K562 (cell line): ENCODE measurements around the gene LAMA1. TPM values are rescaled to one million over a fixed set of nuclear protein-coding genes. Genes with fewer than 3 reads are reported as not detected.

ENCODE experiments used
- ATAC-seq: fragments of 200-7000 bp; cut with Tn5 transposase; 3 replicates; pipeline ENCODE4 v1.9.1; 2020; ENCODE audit warnings: moderate library complexity
- BruUV-seq: library from RNA; stranded (reverse); fragments of 400-500 nt; replicated peaks from 2 replicates; lab custom pipeline; 2021; lab: Mats Ljungman, UMichigan
- CTCF ChIA-PET: fragments of 300-600 bp; formaldehyde crosslinking; extraction: SDS; loops from one replicate; lab custom pipeline; 2021; ENCODE audit warnings: low intra/inter-chr PET ratio; lab: Yijun Ruan, JAX
- POLR2A ChIA-PET: fragments of 300-600, 350-650 bp; sonication (Branson Sonifier 250); formaldehyde crosslinking; extraction: SDS; loops from one replicate; lab custom pipeline; 2021; ENCODE audit warnings: antibody characterized with exemption, inconsistent platforms; lab: Yijun Ruan, JAX
- DNase-seq, 4 experiments: peaks; one replicate each; pipeline versions ENCODE4 v3.0.0 to v3.0.0-alpha.2; 2011 to 2018; ENCODE audit warnings: low spot score in 3 of 4, mixed read lengths in 3 of 4; ENCODE audit errors: extremely low read depth in 1 of 4
- FAIRE-seq: peaks from 2 replicates; lab custom pipeline; 2011; peaks lifted over from hg19 to GRCh38; lab: Jason Lieb, UNC
- H2AFZ ChIP-seq: 2 replicates; pipeline ENCODE4 v1.6.0; 2011; ENCODE audit warnings: low read depth, low read length, control low read depth, inconsistent platforms
- H3K27ac ChIP-seq: fragments of 200-600 bp; 3 replicates; pipeline ENCODE4 v1.8.0; 2011; ENCODE audit warnings: low read depth, mild to moderate bottlenecking, control low read depth, inconsistent platforms, low read length, moderate library complexity, mixed read lengths; ENCODE audit errors: extremely low read depth
- H3K27me3 ChIP-seq, 2 experiments: fragments of 300-600 bp in 1 of 2; 2 replicates in 1 of 2; 3 replicates in 1 of 2; pipeline versions ENCODE4 v1.6.0 to v1.8.0; 2011; ENCODE audit warnings: inconsistent platforms in 2 of 2, low read length in 2 of 2, mild to moderate bottlenecking in 1 of 2, mixed read lengths in 1 of 2, moderate library complexity in 1 of 2; ENCODE audit not compliant: control insufficient read depth in 2 of 2, insufficient read depth in 2 of 2
- H3K36me3 ChIP-seq: fragments of 300-600 bp; 3 replicates; pipeline ENCODE4 v1.8.0; 2011; ENCODE audit warnings: mild to moderate bottlenecking, low read length, inconsistent platforms; ENCODE audit not compliant: control insufficient read depth, insufficient read depth
- H3K4me1 ChIP-seq, 2 experiments: fragments of 200-600 bp in 1 of 2; replicated peaks in 1 of 2; 2 replicates in 1 of 2; 3 replicates in 1 of 2; pipeline versions ENCODE4 v1.5.1 to v1.8.0; 2011; ENCODE audit warnings: inconsistent platforms in 2 of 2, low read length in 2 of 2, mild to moderate bottlenecking in 1 of 2, mixed read lengths in 1 of 2, moderate library complexity in 1 of 2; ENCODE audit not compliant: control insufficient read depth in 2 of 2, insufficient read depth in 2 of 2
- H3K4me2 ChIP-seq: 2 replicates; pipeline ENCODE4 v1.6.1; 2011; ENCODE audit warnings: low read length, control low read depth, inconsistent platforms, mixed read lengths; ENCODE audit not compliant: insufficient read depth
- H3K4me3 ChIP-seq: fragments of 200-600 bp; sonication (generic), shearing (Covaris generic); 2 replicates; pipeline ENCODE4 v1.5.1; 2016; ENCODE audit warnings: control low read depth, inconsistent platforms
- H3K79me2 ChIP-seq: fragments of 200-600 bp; 3 replicates; pipeline ENCODE4 v1.8.0; 2011; ENCODE audit warnings: low read length, inconsistent platforms; ENCODE audit not compliant: control insufficient read depth, insufficient read depth
- H3K9ac ChIP-seq, 2 experiments: 2 replicates each; pipeline versions ENCODE4 v1.6.0 to v1.6.1; 2011; ENCODE audit warnings: low read depth in 2 of 2, low read length in 2 of 2, control low read depth in 1 of 2, inconsistent platforms in 1 of 2, mild to moderate bottlenecking in 1 of 2, mixed read lengths in 1 of 2; ENCODE audit not compliant: insufficient read depth in 1 of 2
- H3K9me1 ChIP-seq: one replicate; pipeline ENCODE4 v1.6.0; 2011; ENCODE audit warnings: inconsistent platforms, mild to moderate bottlenecking, low read length, moderate library complexity; ENCODE audit not compliant: control insufficient read depth, insufficient read depth
- H3K9me3 ChIP-seq: replicated peaks from 2 replicates; pipeline ENCODE4 v1.5.1; 2011; ENCODE audit warnings: low read depth, low read length, inconsistent platforms; ENCODE audit not compliant: control insufficient read depth, insufficient read depth
- H4K20me1 ChIP-seq: replicated peaks from 2 replicates; pipeline ENCODE4 v1.6.1; 2011; ENCODE audit warnings: low read length, inconsistent platforms, mixed read lengths; ENCODE audit not compliant: control insufficient read depth, insufficient read depth
- ARNT ChIP-seq, 2 experiments: fragments of 450-650 bp; IDR thresholded peaks; 2 replicates each; pipeline ENCODE4 v1.6.1; 2016; ENCODE audit warnings: mild to moderate bottlenecking in 1 of 2
- ATF7 ChIP-seq: fragments of 450-650 bp; IDR thresholded peaks from 2 replicates; pipeline ENCODE4 v1.7.1; 2014; ENCODE audit warnings: mild to moderate bottlenecking, moderate library complexity
- DIDO1 ChIP-seq: fragments of 450-650 bp; IDR thresholded peaks from 2 replicates; pipeline ENCODE4 v1.6.1; 2016; ENCODE audit warnings: low read depth, missing biosample characterization, missing genetic modification characterization
- ETV5 ChIP-seq: sonication (generic); formaldehyde crosslinking; IDR thresholded peaks from 2 replicates; pipeline ENCODE4 v1.4.0; 2020; ENCODE audit warnings: low read depth, mild to moderate bottlenecking, missing genetic modification reagents
- FOXJ2 ChIP-seq: fragments of 200-800 bp; sonication (Bioruptor generic); IDR thresholded peaks from 2 replicates; pipeline ENCODE4 v1.6.1; 2016; ENCODE audit warnings: missing genetic modification characterization, missing compliant biosample characterization
- POLR2H ChIP-seq: IDR thresholded peaks from 2 replicates; pipeline ENCODE4 v1.6.1; 2016; ENCODE audit warnings: missing genetic modification characterization, low read depth, mild to moderate bottlenecking, control low read depth, missing compliant biosample characterization, moderate library complexity
- PPARD ChIP-seq: fragments of 250-450 bp; sonication (Bioruptor Pico); IDR thresholded peaks from 2 replicates; pipeline ENCODE4 v1.8.0; 2022; ENCODE audit warnings: inconsistent platforms, mild to moderate bottlenecking, moderate library complexity
- PRDM10 ChIP-seq: fragments of 450-650 bp; IDR thresholded peaks from 2 replicates; pipeline ENCODE4 v1.6.1; 2018; ENCODE audit not compliant: partially characterized antibody
- SIX5 ChIP-seq, 2 experiments: IDR thresholded peaks; 2 replicates each; pipeline ENCODE4 v1.6.1; 2011; ENCODE audit warnings: low read length in 2 of 2, borderline replicate concordance in 1 of 2, low read depth in 1 of 2, mild to moderate bottlenecking in 1 of 2, moderate library complexity in 1 of 2; ENCODE audit not compliant: insufficient read depth in 1 of 2
- SLC30A9 ChIP-seq: fragments of 250-450 bp; sonication (Bioruptor Pico); IDR thresholded peaks from 2 replicates; pipeline ENCODE4 v1.8.0; 2022; ENCODE audit warnings: mild to moderate bottlenecking, moderate library complexity
- THRA ChIP-seq: fragments of 450-650 bp; IDR thresholded peaks from 2 replicates; pipeline ENCODE4 v1.6.1; 2017; ENCODE audit warnings: mild to moderate bottlenecking, moderate library complexity
- ZBTB11 ChIP-seq, 3 experiments: fragments of 200-800 bp in 1 of 3; fragments of 250-450 bp in 1 of 3; fragments of 450-650 bp in 1 of 3; sonication (Bioruptor Pico) in 1 of 3; sonication (Bioruptor generic) in 1 of 3; formaldehyde crosslinking in 1 of 3; IDR thresholded peaks; 2 replicates each; pipeline versions ENCODE4 v1.6.1 to v1.8.0; 2016 to 2022; ENCODE audit warnings: mild to moderate bottlenecking in 2 of 3, missing genetic modification characterization in 2 of 3, missing compliant biosample characterization in 1 of 3, moderate library complexity in 1 of 3
- ZKSCAN8 ChIP-seq: fragments of 200-800 bp; sonication (Bioruptor generic); IDR thresholded peaks from 2 replicates; pipeline ENCODE4 v1.6.1; 2016; ENCODE audit warnings: missing genetic modification characterization, missing compliant biosample characterization
- ZNF282 ChIP-seq: sonication (generic); formaldehyde crosslinking; IDR thresholded peaks from 2 replicates; pipeline ENCODE4 v1.8.1; 2023; ENCODE audit warnings: missing genetic modification reagents
- ZNF586 ChIP-seq: fragments of 450-650 bp; formaldehyde crosslinking; conservative IDR thresholded peaks from 2 replicates; pipeline ENCODE4 v1.4.0; 2020; ENCODE audit warnings: mild to moderate bottlenecking, moderate library complexity
- WGBS: fragments of 100-300 bp; shearing (Covaris generic); methylation state at CpG from one replicate; pipeline ENCODE4 v1.1.6; 2016; ENCODE audit warnings: low coverage, mixed read lengths; ENCODE audit not compliant: insufficient coverage; ENCODE audit errors: missing lambda C conversion rate; 5-methylcytosine and 5-hydroxymethylcytosine counted together
- in situ Hi-C: fragments of 300-500 bp; cut with MboI; formaldehyde crosslinking; loops from 4 replicates; pipeline ENCODE4 v1.15.0; 2018; ENCODE audit warnings: inconsistent platforms, mixed read lengths
- intact Hi-C: fragments of 100-400 bp; cut with micrococcal nuclease; formaldehyde crosslinking; loops from 2 replicates; pipeline ENCODE4 v1.14.2; 2022
- polyA plus RNA-seq, 8 experiments: library from polyadenylated mRNA; depleted of rRNA in 4 of 8; stranded (reverse) in 5 of 8; unstranded in 3 of 8; fragments of >200 nt; fragmentation: Nextera tagmentation in 2 of 8; fragmentation: Illumina TruSeq in 1 of 8; extraction: Ambion mirVana in 2 of 8; extraction: Trizol in 1 of 8; gene quantifications; 2 replicates each; pipeline versions ENCODE4 v1.2.1 to v1.2.3, GENCODE V29; 2011 to 2014; ENCODE audit warnings: inconsistent platforms in 1 of 8, missing spikeins in 1 of 8
- total RNA-seq, 7 experiments: library from RNA; depleted of rRNA in 6 of 7; stranded (reverse); fragments of >200 nt in 6 of 7; fragmentation: Illumina TruSeq in 2 of 7; extraction: Trizol in 2 of 7; gene quantifications; 2 replicates each; pipeline versions ENCODE4 v1.2.1 to v1.2.3, GENCODE V29; 2011 to 2021; ENCODE audit warnings: low replicate concordance in 1 of 7

The LAMA1 gene
- total and polyA plus RNA-seq, 9 of the 15 experiments (the other 6 are each of a cell fraction or from before 2014, with no cell fraction given) = 0.04 TPM; not detected in 8

- Histone ChIP-seq H3K4me2 (no peak overlapping the region), H3K4me3 (no peak overlapping the region), H3K4me1 (no peaks in the 10 kb centered on the region), H3K27me3 (peaks cover 2 to 4% of the 10 kb centered on the region in 2 experiments; a peak in 1 of 5 replicates), H3K27ac (no peak overlapping the region), H3K9me3 (no peaks in the 10 kb centered on the region), H3K36me3 (no peaks in the 10 kb centered on the region), H4K20me1 (no peaks in the 10 kb centered on the region), H3K79me2 (no peaks in the 10 kb centered on the region), H3K9me1 (no peaks in the 10 kb centered on the region), H2AFZ (no peak overlapping the region), H3K9ac (no peak overlapping the region)
- no TSS peak for BruUV-seq
- ATAC-seq = no peak
- in situ Hi-C loops (no loop called here), intact Hi-C loops (no loop called here)
- ChIA-PET POLR2A (no interaction called here), CTCF (no interaction called here)
- no peak for DNase-seq
- no peak for FAIRE-seq
- under 1% methylated on average over 10 of the region's 10 CpGs for WGBS
- no peak for TF ChIP-seq PRDM10
- TF ChIP-seq SLC30A9 (CRISPR knock-in tag) = no peak
- TF ChIP-seq SIX5 (IDR thresholded peaks at IDR 0.05; ENCODE audit: borderline replicate concordance in 1 of 2, insufficient read depth in 1 of 2, low read depth in 1 of 2, low read length in 2 of 2) = no peak
- no peak for TF ChIP-seq ZNF282 (CRISPR knock-in tag)
- no peak for TF ChIP-seq DIDO1 (tag)
- TF ChIP-seq ETV5 (CRISPR knock-in tag) = no peak
- TF ChIP-seq ZNF586 (CRISPR knock-in tag) = no peak
- TF ChIP-seq ZBTB11 (CRISPR knock-in tag; IDR thresholded peaks at IDR 0.05) = no peak
- TF ChIP-seq ATF7 = no peak
- TF ChIP-seq THRA = no peak
- TF ChIP-seq POLR2H (tag) = no peak
- no peak for TF ChIP-seq FOXJ2
- TF ChIP-seq ARNT (IDR thresholded peaks at IDR 0.05) = no peak
- no peak for TF ChIP-seq ZKSCAN8 (CRISPR knock-in tag)
- TF ChIP-seq PPARD (CRISPR knock-in tag) = no peak
These were observed 40.6 kb upstream of the LAMA1 start for GRCh38 chr18:7158216-7158615.
